Measurements from ENCODE around the gene ANO10. TPM values are rescaled to one million over a fixed set of nuclear protein-coding genes. Genes with fewer than 3 reads are reported as not detected.
A peak's percentile ranks its signal among the peaks of the same experiment; 100 is the strongest.

The ANO10 gene
- polyA plus RNA-seq, 1 donor from 2014 or later = 11.1 TPM

- no peaks in the 10 kb centered on the region for H3K27me3 ChIP-seq (ENCODE audit: insufficient read depth, low read depth, low read length)
- no peak overlapping the region for H3K27ac ChIP-seq (ENCODE audit: low read length)
- H3K9me3 ChIP-seq (ENCODE audit: low read length) = no peaks in the 10 kb centered on the region
- TF ChIP-seq, protein P1, sequence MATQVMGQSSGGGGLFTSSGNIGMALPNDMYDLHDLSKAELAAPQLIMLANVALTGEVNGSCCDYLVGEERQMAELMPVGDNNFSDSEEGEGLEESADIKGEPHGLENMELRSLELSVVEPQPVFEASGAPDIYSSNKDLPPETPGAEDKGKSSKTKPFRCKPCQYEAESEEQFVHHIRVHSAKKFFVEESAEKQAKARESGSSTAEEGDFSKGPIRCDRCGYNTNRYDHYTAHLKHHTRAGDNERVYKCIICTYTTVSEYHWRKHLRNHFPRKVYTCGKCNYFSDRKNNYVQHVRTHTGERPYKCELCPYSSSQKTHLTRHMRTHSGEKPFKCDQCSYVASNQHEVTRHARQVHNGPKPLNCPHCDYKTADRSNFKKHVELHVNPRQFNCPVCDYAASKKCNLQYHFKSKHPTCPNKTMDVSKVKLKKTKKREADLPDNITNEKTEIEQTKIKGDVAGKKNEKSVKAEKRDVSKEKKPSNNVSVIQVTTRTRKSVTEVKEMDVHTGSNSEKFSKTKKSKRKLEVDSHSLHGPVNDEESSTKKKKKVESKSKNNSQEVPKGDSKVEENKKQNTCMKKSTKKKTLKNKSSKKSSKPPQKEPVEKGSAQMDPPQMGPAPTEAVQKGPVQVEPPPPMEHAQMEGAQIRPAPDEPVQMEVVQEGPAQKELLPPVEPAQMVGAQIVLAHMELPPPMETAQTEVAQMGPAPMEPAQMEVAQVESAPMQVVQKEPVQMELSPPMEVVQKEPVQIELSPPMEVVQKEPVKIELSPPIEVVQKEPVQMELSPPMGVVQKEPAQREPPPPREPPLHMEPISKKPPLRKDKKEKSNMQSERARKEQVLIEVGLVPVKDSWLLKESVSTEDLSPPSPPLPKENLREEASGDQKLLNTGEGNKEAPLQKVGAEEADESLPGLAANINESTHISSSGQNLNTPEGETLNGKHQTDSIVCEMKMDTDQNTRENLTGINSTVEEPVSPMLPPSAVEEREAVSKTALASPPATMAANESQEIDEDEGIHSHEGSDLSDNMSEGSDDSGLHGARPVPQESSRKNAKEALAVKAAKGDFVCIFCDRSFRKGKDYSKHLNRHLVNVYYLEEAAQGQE (IDR thresholded peaks at IDR 0.05; ENCODE audit: borderline replicate concordance) = no peak
- TF ChIP-seq SMC3 (conservative IDR thresholded peaks at IDR 0.05; ENCODE audit: poor library complexity) (no peak), EP300 (conservative IDR thresholded peaks at IDR 0.05; ENCODE audit: poor library complexity, severe bottlenecking) (no peak), EZH2 (IDR thresholded peaks at IDR 0.05; ENCODE audit: borderline replicate concordance, insufficient read depth, low read length, poor library complexity, severe bottlenecking) (no peak), TAF1 (IDR thresholded peaks at IDR 0.05; ENCODE audit: low read depth) (no peak), CTCF (IDR thresholded peaks at IDR 0.05; ENCODE audit: poor library complexity, severe bottlenecking) (no peak), RAD21 (conservative IDR thresholded peaks at IDR 0.05) (no peak), POLR2AphosphoS5 (IDR thresholded peaks at IDR 0.05) (no peak), MXI1 (conservative IDR thresholded peaks at IDR 0.05; ENCODE audit: poor library complexity, severe bottlenecking) (no peak)
- no peaks in the 10 kb centered on the region for H3F3A ChIP-seq (ENCODE audit: insufficient read depth, low read length, poor library complexity, severe bottlenecking)
- H3K36me3 ChIP-seq (ENCODE audit: insufficient read depth, low read length) = no peaks in the 10 kb centered on the region
- H4K20me1 ChIP-seq (ENCODE audit: insufficient read depth) = no peaks in the 10 kb centered on the region
- H3K9me2 ChIP-seq (ENCODE audit: insufficient read depth, low read length) = no peaks in the 10 kb centered on the region
- no peak overlapping the region for H2AFZ ChIP-seq (ENCODE audit: low read depth, low read length)
- no peak overlapping the region for H3K4me3 ChIP-seq (ENCODE audit: low read length)
- H3K9ac ChIP-seq (ENCODE audit: low read length) = no peak overlapping the region
- H3K4me2 ChIP-seq (ENCODE audit: low read length) = no peak overlapping the region
- no peaks in the 10 kb centered on the region for H3K79me2 ChIP-seq (replicated peaks; ENCODE audit: insufficient read depth, low read length)
Measured at GRCh38 chr3:43624619-43625305, 3.0 kb upstream of the ANO10 start.

DNA sequence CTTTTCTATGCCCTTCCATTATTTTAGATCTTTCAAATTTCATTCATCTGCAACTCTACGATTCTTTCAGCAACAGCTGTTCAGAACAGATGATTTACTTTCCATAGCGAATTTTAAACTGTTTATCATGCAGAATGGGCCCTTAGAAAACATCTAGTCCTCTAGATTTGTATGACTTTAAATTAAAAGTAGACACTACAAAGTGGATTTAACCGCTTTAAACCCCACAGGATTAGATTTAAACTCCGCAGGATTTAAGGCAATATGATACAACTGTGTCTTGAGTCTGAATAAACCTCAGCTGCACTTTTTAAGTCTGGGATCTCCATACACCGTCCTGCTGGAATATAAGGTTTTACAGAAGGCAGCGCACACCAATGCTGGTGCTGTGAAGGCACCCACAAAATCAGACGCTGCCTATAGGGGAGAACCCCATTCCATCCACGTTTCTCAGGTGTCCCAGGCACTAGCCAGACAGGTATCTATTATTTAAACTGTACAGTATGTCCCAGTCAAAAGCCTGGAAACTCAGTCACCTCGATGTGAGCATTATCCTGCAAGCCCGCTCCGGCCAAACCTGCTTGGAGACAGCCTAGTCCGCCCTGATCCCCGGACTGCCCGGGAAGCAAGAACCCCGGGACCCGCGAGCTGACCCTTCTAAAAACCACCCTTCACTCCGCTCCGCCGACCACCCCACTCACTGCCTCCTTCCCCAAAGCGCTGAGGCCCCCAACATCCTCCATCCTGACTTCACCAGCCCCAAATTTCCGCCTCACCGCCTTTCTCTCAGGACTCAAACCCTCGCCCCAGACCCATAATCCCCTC lies 768 bp downstream of the ANO10 start:
- peak overlapping the region; percentile 29 for H3K27ac ChIP-seq (ENCODE audit: low read length)

More for the DNA sequence above, 768 bp downstream of the ANO10 start:
- H2AFZ ChIP-seq (ENCODE audit: low read depth, low read length) = peak overlapping the region; percentile 89
- H3K27me3 ChIP-seq (ENCODE audit: insufficient read depth, low read depth, low read length) = no peaks in the 10 kb centered on the region
- H3K36me3 ChIP-seq (ENCODE audit: insufficient read depth, low read length) = no peaks in the 10 kb centered on the region
- H3K9me3 ChIP-seq (ENCODE audit: low read length) = no peaks in the 10 kb centered on the region
- H3K9me2 ChIP-seq (ENCODE audit: insufficient read depth, low read length) = no peaks in the 10 kb centered on the region
- no peaks in the 10 kb centered on the region for H3F3A ChIP-seq (ENCODE audit: insufficient read depth, low read length, poor library complexity, severe bottlenecking)
- peak overlapping the region; percentile 97 for H3K4me3 ChIP-seq (ENCODE audit: low read length)
- peak overlapping the region; percentile 50 for H3K4me2 ChIP-seq (ENCODE audit: low read length)
- TF ChIP-seq, protein P1 (IDR thresholded peaks at IDR 0.05; ENCODE audit: borderline replicate concordance) = peak; percentile 18
- no peak for TF ChIP-seq TAF1 (IDR thresholded peaks at IDR 0.05; ENCODE audit: low read depth)
- H3K9ac ChIP-seq (ENCODE audit: low read length) = peak overlapping the region; percentile 80
- H3K79me2 ChIP-seq (replicated peaks; ENCODE audit: insufficient read depth, low read length) = no peaks in the 10 kb centered on the region
- no peaks in the 10 kb centered on the region for H4K20me1 ChIP-seq (ENCODE audit: insufficient read depth)

Data from neural cell (in vitro differentiated cells).